ENCODE data around the gene C2CD3. TPM values are rescaled to one million over a fixed set of nuclear protein-coding genes. Genes with fewer than 3 reads are reported as not detected.
A peak's percentile ranks its signal among the peaks of the same experiment; 100 is the strongest.

C2CD3 gene
- total and polyA plus RNA-seq, 4 donors, result 3.1 to 14.5 (median 6.7) TPM

- DNase-seq (ENCODE audit: low spot score), result no peak
- Histone ChIP-seq H3K27me3 (ENCODE audit: control insufficient read depth in 4 of 4, insufficient read depth in 4 of 4, low read length in 3 of 4) (no peaks in the 10 kb centered on the region), H3K4me3 (ENCODE audit: low read depth in 1 of 3, low read length in 3 of 3) (no peak overlapping the region), H3K9ac (ENCODE audit: low read depth in 1 of 2, low read length in 2 of 2) (no peak overlapping the region), H3K27ac (ENCODE audit: low read depth in 1 of 2, low read length in 2 of 2) (peak overlapping the region in 1 of 2 donors; percentile 5), H3K36me3 (ENCODE audit: control insufficient read depth in 4 of 4, insufficient read depth in 3 of 4, low read depth in 1 of 4, low read length in 3 of 4) (peaks cover 3 to 9% (median 7%) of the 10 kb centered on the region in 4 donors), H3K9me3 (ENCODE audit: control insufficient read depth in 4 of 4, low read length in 3 of 4) (no peaks in the 10 kb centered on the region), H3K4me1 (ENCODE audit: control insufficient read depth in 4 of 4, insufficient read depth in 4 of 4, low read length in 3 of 4) (no peaks in the 10 kb centered on the region)
- TF ChIP-seq JUND (IDR thresholded peaks at IDR 0.05) (no peak), FOXA2 (IDR thresholded peaks at IDR 0.05) (no peak), MAX (IDR thresholded peaks at IDR 0.05) (no peak), TAF1 (conservative IDR thresholded peaks at IDR 0.05) (no peak), GABPA (IDR thresholded peaks at IDR 0.05 in 1 of 2, conservative IDR thresholded peaks at IDR 0.05 in 1 of 2) (no peak), YY1 (IDR thresholded peaks at IDR 0.05) (no peak), HNF4G (IDR thresholded peaks at IDR 0.05) (no peak), HNF4A (conservative IDR thresholded peaks at IDR 0.05) (no peak), NR2F2 (IDR thresholded peaks at IDR 0.05) (no peak), EGR1 (IDR thresholded peaks at IDR 0.05; ENCODE audit: low read depth in 2 of 2) (no peak)
- TF ChIP-seq, protein P1, sequence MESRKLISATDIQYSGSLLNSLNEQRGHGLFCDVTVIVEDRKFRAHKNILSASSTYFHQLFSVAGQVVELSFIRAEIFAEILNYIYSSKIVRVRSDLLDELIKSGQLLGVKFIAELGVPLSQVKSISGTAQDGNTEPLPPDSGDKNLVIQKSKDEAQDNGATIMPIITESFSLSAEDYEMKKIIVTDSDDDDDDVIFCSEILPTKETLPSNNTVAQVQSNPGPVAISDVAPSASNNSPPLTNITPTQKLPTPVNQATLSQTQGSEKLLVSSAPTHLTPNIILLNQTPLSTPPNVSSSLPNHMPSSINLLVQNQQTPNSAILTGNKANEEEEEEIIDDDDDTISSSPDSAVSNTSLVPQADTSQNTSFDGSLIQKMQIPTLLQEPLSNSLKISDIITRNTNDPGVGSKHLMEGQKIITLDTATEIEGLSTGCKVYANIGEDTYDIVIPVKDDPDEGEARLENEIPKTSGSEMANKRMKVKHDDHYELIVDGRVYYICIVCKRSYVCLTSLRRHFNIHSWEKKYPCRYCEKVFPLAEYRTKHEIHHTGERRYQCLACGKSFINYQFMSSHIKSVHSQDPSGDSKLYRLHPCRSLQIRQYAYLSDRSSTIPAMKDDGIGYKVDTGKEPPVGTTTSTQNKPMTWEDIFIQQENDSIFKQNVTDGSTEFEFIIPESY (IDR thresholded peaks at IDR 0.05), result no peak
- TF ChIP-seq, protein P2, sequence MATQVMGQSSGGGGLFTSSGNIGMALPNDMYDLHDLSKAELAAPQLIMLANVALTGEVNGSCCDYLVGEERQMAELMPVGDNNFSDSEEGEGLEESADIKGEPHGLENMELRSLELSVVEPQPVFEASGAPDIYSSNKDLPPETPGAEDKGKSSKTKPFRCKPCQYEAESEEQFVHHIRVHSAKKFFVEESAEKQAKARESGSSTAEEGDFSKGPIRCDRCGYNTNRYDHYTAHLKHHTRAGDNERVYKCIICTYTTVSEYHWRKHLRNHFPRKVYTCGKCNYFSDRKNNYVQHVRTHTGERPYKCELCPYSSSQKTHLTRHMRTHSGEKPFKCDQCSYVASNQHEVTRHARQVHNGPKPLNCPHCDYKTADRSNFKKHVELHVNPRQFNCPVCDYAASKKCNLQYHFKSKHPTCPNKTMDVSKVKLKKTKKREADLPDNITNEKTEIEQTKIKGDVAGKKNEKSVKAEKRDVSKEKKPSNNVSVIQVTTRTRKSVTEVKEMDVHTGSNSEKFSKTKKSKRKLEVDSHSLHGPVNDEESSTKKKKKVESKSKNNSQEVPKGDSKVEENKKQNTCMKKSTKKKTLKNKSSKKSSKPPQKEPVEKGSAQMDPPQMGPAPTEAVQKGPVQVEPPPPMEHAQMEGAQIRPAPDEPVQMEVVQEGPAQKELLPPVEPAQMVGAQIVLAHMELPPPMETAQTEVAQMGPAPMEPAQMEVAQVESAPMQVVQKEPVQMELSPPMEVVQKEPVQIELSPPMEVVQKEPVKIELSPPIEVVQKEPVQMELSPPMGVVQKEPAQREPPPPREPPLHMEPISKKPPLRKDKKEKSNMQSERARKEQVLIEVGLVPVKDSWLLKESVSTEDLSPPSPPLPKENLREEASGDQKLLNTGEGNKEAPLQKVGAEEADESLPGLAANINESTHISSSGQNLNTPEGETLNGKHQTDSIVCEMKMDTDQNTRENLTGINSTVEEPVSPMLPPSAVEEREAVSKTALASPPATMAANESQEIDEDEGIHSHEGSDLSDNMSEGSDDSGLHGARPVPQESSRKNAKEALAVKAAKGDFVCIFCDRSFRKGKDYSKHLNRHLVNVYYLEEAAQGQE (IDR thresholded peaks at IDR 0.05), result no peak
- TF ChIP-seq, protein P3, sequence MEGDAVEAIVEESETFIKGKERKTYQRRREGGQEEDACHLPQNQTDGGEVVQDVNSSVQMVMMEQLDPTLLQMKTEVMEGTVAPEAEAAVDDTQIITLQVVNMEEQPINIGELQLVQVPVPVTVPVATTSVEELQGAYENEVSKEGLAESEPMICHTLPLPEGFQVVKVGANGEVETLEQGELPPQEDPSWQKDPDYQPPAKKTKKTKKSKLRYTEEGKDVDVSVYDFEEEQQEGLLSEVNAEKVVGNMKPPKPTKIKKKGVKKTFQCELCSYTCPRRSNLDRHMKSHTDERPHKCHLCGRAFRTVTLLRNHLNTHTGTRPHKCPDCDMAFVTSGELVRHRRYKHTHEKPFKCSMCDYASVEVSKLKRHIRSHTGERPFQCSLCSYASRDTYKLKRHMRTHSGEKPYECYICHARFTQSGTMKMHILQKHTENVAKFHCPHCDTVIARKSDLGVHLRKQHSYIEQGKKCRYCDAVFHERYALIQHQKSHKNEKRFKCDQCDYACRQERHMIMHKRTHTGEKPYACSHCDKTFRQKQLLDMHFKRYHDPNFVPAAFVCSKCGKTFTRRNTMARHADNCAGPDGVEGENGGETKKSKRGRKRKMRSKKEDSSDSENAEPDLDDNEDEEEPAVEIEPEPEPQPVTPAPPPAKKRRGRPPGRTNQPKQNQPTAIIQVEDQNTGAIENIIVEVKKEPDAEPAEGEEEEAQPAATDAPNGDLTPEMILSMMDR (IDR thresholded peaks at IDR 0.05; ENCODE audit: low read depth, low read length, missing input control), result no peak
- TF ChIP-seq, protein P4, sequence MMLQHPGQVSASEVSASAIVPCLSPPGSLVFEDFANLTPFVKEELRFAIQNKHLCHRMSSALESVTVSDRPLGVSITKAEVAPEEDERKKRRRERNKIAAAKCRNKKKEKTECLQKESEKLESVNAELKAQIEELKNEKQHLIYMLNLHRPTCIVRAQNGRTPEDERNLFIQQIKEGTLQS (IDR thresholded peaks at IDR 0.05), result no peak
- 77% methylated on average over 3 of the region's 3 CpGs for WGBS
Measured at GRCh38 chr11:74070723-74071492, 99.9 kb downstream of the C2CD3 start.

All from liver (tissue), 9 donors.